Aorta (tissue), 5 donors: ENCODE results near the gene HMSD. TPM values are rescaled to one million over a fixed set of nuclear protein-coding genes. Genes with fewer than 3 reads are reported as not detected.

Source experiments
- ATAC-seq: fragments of 200-7000 bp; cut with Tn5 transposase; one replicate; pipeline ENCODE4 v1.9.1; 2022; ENCODE audit warnings: moderate library complexity; ENCODE audit not compliant: low FRiP score
- DNase-seq, 2 donors: peaks; one replicate each; pipeline ENCODE4 v3.0.0-alpha.2; 2020
- H3K27ac ChIP-seq, 2 donors: one replicate each; pipeline ENCODE4 v1.5.1; 2013; ENCODE audit warnings: low read length in 2 of 2, mild to moderate bottlenecking in 2 of 2, moderate library complexity in 2 of 2, control low read depth in 1 of 2, inconsistent platforms in 1 of 2, low read depth in 1 of 2
- H3K27me3 ChIP-seq, 2 donors: one replicate each; pipeline ENCODE4 v1.6.1; 2013; ENCODE audit warnings: control low read depth in 1 of 2, low read length in 1 of 2, mild to moderate bottlenecking in 1 of 2, moderate library complexity in 1 of 2; ENCODE audit not compliant: insufficient read depth in 2 of 2, control insufficient read depth in 1 of 2
- H3K36me3 ChIP-seq, 2 donors: one replicate each; pipeline ENCODE4 v1.6.1; 2013; ENCODE audit warnings: control low read depth in 1 of 2, low read length in 1 of 2, mild to moderate bottlenecking in 1 of 2; ENCODE audit not compliant: insufficient read depth in 2 of 2, control insufficient read depth in 1 of 2
- H3K4me1 ChIP-seq, 2 donors: one replicate each; pipeline ENCODE4 v1.6.1; 2013; ENCODE audit warnings: low read length in 2 of 2, control low read depth in 1 of 2, mild to moderate bottlenecking in 1 of 2, moderate library complexity in 1 of 2; ENCODE audit not compliant: insufficient read depth in 2 of 2, control insufficient read depth in 1 of 2
- H3K4me3 ChIP-seq, 2 donors: one replicate each; pipeline ENCODE4 v1.5.1; 2013; ENCODE audit warnings: low read length in 2 of 2, control low read depth in 1 of 2, mild to moderate bottlenecking in 1 of 2
- H3K9me3 ChIP-seq: one replicate; pipeline ENCODE4 v1.6.1; 2013; ENCODE audit warnings: mild to moderate bottlenecking, low read length; ENCODE audit not compliant: control insufficient read depth
- WGBS, 2 donors: extraction: QIAGEN DNeasy Blood & Tissue Kit; methylation state at CpG; one replicate each; pipeline ENCODE4 v1.1.7; 2013; 5-methylcytosine and 5-hydroxymethylcytosine counted together
- intact Hi-C, 2 donors: fragments of 100-400 bp; cut with DNase I; formaldehyde crosslinking; loops; one replicate each; pipeline versions ENCODE4 v1.14.2 to v1.15.0; 2022
- polyA plus RNA-seq, 2 donors: library from polyadenylated mRNA; stranded (reverse); fragments of 200-250 nt; gene quantifications; one replicate each; pipeline ENCODE4 v1.2.3, GENCODE V29; 2013
- total RNA-seq, 2 donors: library from RNA; stranded (reverse); fragmentation: NEBNext Ultra II Directional; extraction: Animal tissue kit (Norgen Biotek cat#: 25700); gene quantifications; one replicate each; pipeline ENCODE4 v1.2.1, GENCODE V29; 2021
- donor health status: healthy with polysubstance abuse.
- donor health status: Bipolar disorder and iron deficiency.
- donor health status: DM: no; HTN: no; CAD: no.
- donor health status: DM: no; HTN: no; CAD: no.
- donor health status: DM: yes; HTN: yes; CAD: no.

The HMSD gene
- total and polyA plus RNA-seq, 4 donors: 0.16 to 0.60 (median 0.25) TPM; not detected in 1

DNA sequence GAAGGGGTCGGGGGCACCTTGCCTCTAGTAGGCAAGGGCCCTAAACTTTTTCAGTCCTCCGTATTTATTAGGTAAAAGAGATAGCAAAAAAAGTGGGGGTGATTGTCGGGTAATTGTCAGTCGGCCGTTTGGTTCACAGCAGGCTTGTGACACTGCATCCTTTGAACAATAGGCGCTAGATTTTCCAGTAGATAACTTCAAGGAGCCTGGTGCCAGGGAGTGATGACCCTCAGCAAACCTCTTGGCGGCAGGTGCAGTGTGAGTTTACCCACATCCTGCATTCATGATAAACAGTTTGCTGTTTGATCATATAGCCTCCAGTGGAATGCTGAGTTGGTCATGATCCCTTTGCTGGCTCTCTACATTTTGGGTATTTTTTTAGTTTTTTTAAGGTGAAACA is 43.6 kb downstream of the HMSD start:
- intact Hi-C loops: loop anchor here in 1 of 2 donors (10.0 kb wide), 1 partner anchor 478 kb away; no protein-coding TSS in a partner anchor
- ATAC-seq (no peak), DNase-seq (no peak)
- peaks cover 0 to 1% of the 10 kb centered on the region in 2 donors for H3K36me3 ChIP-seq
- H3K9me3 ChIP-seq: peaks cover 1% of the 10 kb centered on the region
- no peak overlapping the region for H3K4me3 ChIP-seq
- H3K4me1 ChIP-seq: no peaks in the 10 kb centered on the region
- 92 to 94% methylated on average over 7 of the region's 7 CpGs for WGBS, 2 donors
- no peaks in the 10 kb centered on the region for H3K27me3 ChIP-seq
- no peak overlapping the region for H3K27ac ChIP-seq

DNA sequence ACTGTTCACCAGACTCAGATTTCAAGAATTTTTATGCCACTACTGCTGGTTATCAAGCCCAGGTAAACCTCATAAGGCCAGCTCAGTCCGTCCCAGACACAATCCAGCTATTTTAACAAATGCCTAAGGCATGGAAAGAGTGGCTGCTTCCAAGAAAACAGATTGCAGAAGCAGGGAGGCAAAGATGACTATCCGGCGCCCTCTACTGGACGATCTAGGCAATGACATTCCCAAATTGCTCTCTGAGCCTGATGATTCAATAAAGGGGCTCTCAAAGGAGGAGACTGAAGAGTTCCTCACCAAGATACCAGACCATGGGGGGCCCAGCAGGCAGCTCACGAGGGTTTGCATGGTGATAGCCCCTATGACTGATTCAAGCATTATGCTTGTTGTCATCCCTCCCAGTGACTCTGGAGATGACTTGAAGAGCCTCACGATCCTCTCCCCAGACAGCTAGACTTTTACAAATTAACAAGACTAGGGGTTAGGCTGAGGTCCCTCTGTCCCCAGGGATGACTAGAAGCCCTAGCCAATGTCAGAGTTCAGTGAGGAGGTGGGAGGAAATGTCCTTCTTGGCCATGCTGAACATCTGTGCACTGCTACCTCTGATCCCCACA is 45.8 kb downstream of the HMSD start:
- Histone ChIP-seq H3K27ac (no peak overlapping the region), H3K27me3 (no peaks in the 10 kb centered on the region), H3K4me1 (no peaks in the 10 kb centered on the region), H3K4me3 (no peak overlapping the region), H3K9me3 (peaks cover 1% of the 10 kb centered on the region), H3K36me3 (no peaks in the 10 kb centered on the region)
- WGBS, 2 donors: 17% methylated on average over 6 of the region's 6 CpGs
- intact Hi-C loops: loop anchor here (5.0 to 10.0 kb wide), 2 partner anchors 33 to 480 kb away; no protein-coding TSS in a partner anchor
- ATAC-seq (peak; percentile 79), DNase-seq (peak; percentile 57 to 74)

DNA sequence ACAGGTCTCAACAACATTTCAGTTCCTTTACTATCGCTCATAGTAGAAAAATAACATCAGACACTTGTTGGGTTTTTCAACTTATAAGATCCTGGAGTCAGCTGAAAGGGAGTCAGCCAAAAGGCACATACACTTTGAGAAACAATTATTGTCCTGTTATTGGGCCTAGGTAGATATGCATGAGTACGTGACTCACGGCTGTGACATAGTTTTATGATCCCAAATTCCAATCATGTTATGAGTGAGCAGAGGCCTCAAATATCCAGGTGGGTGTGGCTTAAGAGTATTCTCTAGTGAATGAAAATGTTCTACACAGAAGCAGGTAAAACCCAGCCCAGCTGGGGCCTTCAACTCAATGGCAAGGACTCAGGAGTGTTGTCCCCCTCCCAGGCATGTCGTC is 47.9 kb downstream of the HMSD start:
- intact Hi-C loops: loop anchor here (5.0 to 10.0 kb wide), 2 partner anchors 35 to 482 kb away; no protein-coding TSS in a partner anchor
- no peaks in the 10 kb centered on the region for H3K27me3 ChIP-seq
- no peaks in the 10 kb centered on the region for H3K4me1 ChIP-seq
- H3K9me3 ChIP-seq: peaks cover 1% of the 10 kb centered on the region
- WGBS, 2 donors: 79 to 82% methylated on average over 4 of the region's 4 CpGs
- no peak for ATAC-seq
- no peak overlapping the region for H3K27ac ChIP-seq
- H3K36me3 ChIP-seq: no peaks in the 10 kb centered on the region
- H3K4me3 ChIP-seq: no peak overlapping the region
- DNase-seq: no peak

DNA sequence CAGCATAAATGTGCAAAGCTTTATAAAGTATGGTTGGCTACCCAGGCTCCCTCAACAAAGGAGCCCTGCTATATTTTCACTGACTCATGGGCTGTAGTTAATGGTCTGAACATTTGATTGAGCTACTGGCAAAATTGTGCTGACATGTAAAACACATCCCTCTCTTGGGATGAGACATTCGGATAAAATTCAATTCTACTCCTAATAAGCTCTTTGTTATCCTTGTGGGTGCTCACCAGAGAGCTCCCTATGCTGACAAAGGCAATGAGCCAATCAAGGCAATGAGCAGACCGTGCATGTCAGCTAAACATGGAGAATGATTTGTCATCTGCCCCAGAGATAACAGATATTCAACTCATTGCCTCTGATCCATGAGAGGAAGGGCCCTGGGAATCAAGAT is 48.5 kb downstream of the HMSD start:
- DNase-seq (no peak), ATAC-seq (no peak)
- Histone ChIP-seq H3K27me3 (no peaks in the 10 kb centered on the region), H3K9me3 (peaks cover 1% of the 10 kb centered on the region), H3K4me1 (no peaks in the 10 kb centered on the region), H3K4me3 (no peak overlapping the region), H3K36me3 (no peaks in the 10 kb centered on the region), H3K27ac (no peak overlapping the region)
- 41 to 50% methylated on average over 2 of the region's 2 CpGs for WGBS, 2 donors
- intact Hi-C loops: loop anchor here (5.0 to 10.0 kb wide), 2 partner anchors 35 to 483 kb away; no protein-coding TSS in a partner anchor

DNA sequence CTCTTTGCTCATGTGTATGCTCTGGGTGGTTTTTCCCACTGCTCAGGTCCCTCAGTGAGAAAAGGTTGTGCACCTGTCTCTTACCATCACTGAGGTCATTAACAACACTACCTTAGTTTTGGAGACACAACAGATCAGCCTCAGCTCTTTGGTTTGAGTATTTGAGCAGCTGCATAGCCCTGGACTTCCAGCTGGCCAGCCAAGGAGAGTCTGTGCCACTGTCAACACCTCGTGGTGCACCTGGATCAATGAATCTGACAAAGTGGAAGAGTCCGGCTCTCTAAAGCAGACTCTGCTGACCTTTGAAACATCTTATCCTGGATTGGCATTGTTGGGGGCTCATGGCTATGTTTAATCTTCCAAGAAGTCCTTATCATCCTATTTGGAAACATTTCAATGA is 50.8 kb downstream of the HMSD start:
- Histone ChIP-seq H3K4me3 (no peak overlapping the region), H3K9me3 (peaks cover 4% of the 10 kb centered on the region), H3K27me3 (no peaks in the 10 kb centered on the region), H3K36me3 (no peaks in the 10 kb centered on the region), H3K4me1 (no peaks in the 10 kb centered on the region), H3K27ac (no peak overlapping the region)
- intact Hi-C loops: loop anchor here (5.0 to 10.0 kb wide), 2 partner anchors 38 to 485 kb away; no protein-coding TSS in a partner anchor
- ATAC-seq: no peak
- 77 to 81% methylated on average over 2 of the region's 2 CpGs for WGBS, 2 donors
- no peak for DNase-seq

DNA sequence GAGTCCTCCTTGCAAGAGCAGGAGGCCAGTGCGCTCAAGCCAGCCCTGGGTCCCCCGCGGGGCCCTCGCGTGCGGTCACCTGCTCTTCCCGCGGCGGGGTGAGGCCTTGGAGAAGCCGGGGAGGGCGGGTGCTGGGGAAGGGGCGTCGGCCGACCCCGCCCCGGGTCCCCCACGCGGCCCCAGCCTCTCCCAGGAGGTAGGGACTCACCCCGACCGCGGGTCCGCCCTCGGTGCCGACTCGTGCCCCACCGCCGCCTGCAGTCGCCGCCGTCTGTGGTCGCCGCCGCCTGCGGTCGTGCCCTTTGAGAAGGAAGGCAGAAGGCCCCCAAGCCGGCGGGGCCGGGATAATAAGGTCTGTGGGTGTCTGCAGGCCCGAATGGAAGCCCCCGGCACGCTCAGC is 53.5 kb downstream of the HMSD start:
- Histone ChIP-seq H3K36me3 (no peaks in the 10 kb centered on the region), H3K4me1 (no peaks in the 10 kb centered on the region), H3K9me3 (peaks cover 4% of the 10 kb centered on the region), H3K27ac (no peak overlapping the region), H3K4me3 (no peak overlapping the region), H3K27me3 (no peaks in the 10 kb centered on the region)
- intact Hi-C loops: no loop called here
- WGBS, 2 donors: 34 to 48% methylated on average over 41 of the region's 41 CpGs
- DNase-seq (no peak), ATAC-seq (peak; percentile 38)

DNA sequence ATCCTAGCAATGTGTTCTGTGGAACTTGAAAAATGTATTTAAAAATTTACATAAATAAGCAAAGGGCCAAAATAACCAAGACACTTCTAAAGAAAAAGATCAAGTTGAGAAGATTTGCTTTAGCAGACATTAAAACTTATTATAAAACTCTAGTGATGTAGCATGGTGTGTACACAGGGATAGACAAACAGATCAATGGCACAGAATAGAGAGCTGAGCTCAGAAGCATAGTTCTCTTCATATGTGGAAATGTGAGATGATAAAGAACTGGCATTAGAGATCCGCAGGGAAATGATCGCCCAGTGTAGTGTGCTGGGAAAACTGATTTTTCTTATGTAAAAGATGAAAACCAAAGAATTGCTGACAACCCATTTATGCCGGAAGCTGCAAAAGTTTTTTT is 60.2 kb downstream of the HMSD start:
- Histone ChIP-seq H3K27ac (no peak overlapping the region), H3K27me3 (no peaks in the 10 kb centered on the region), H3K4me3 (no peak overlapping the region), H3K4me1 (no peaks in the 10 kb centered on the region), H3K36me3 (no peaks in the 10 kb centered on the region), H3K9me3 (peaks cover 1% of the 10 kb centered on the region)
- 91 to 94% methylated on average over 3 of the region's 3 CpGs for WGBS, 2 donors
- no peak for ATAC-seq
- DNase-seq: no peak
- intact Hi-C loops: no loop called here
